ENCODE measurements around the gene HOOK2.

DNA sequence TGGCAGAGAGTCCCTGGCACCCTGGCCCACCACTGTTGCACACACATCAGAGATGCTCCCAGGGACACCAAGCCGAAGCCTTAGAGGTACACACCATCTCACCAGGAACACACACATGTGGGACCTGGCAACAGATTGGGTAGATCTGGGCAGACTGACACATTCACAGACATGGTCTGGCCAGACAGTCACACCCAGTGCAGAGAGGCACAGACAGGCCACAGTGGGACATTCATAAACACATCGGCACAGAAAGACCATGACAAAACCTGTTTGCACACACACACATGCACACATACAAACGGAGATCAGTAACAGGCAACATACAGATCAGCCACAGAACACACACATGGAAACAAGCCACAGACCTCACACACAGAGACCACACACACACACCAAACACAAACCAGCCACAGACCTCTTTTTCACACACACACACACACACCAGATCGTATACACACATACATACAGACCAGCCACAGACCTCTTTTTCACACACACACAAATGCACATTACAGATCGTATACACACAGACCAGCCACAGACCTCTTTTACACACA lies 9.6 kb upstream of the HOOK2 start:
- TF ChIP-seq POLR2AphosphoS5 (IDR thresholded peaks at IDR 0.05; ENCODE audit: borderline replicate concordance, low read depth, low read length) = no peak
- TF ChIP-seq EZH2 (IDR thresholded peaks at IDR 0.05) = no peak
- TF ChIP-seq FOXP2 (optimal IDR thresholded peaks at IDR 0.05; ENCODE audit: control extremely low read depth, extremely low read length, insufficient read depth) = no peak
